Natural killer cell (primary cell): Measurements from ENCODE around the gene KIAA1958. TPM values are rescaled to one million over a fixed set of nuclear protein-coding genes. Genes with fewer than 3 reads are reported as not detected.

Source experiments
- ATAC-seq, 3 donors: fragments of 150-1000 bp in 2 of 3; fragments of 200-7000 bp in 1 of 3; cut with Tn5 transposase; 1 replicate in 1 of 3; 2 replicates in 2 of 3; pipeline ENCODE4 v1.10.0; 2021; ENCODE audit warnings: mild to moderate bottlenecking in 2 of 3, moderate library complexity in 2 of 3
- DNase-seq, 2 donors: peaks; one replicate each; pipeline versions ENCODE4 v3.0.0 to v3.0.0-alpha.2; 2013 to 2021; ENCODE audit warnings: mixed read lengths in 1 of 2
- H3K27ac ChIP-seq: one replicate; pipeline ENCODE4 v1.5.1; 2013; ENCODE audit warnings: mild to moderate bottlenecking, low read length
- H3K27me3 ChIP-seq: one replicate; pipeline ENCODE4 v1.6.1; 2013; ENCODE audit warnings: low read length; ENCODE audit not compliant: control insufficient read depth, insufficient read depth
- H3K36me3 ChIP-seq: one replicate; pipeline ENCODE4 v1.6.1; 2013; ENCODE audit warnings: low read length; ENCODE audit not compliant: control insufficient read depth, insufficient read depth
- H3K4me1 ChIP-seq: one replicate; pipeline ENCODE4 v1.6.1; 2013; ENCODE audit warnings: low read length; ENCODE audit not compliant: control insufficient read depth, insufficient read depth
- H3K4me3 ChIP-seq: one replicate; pipeline ENCODE4 v1.5.1; 2013; ENCODE audit warnings: low read length
- H3K9me3 ChIP-seq: one replicate; pipeline ENCODE4 v1.6.1; 2013; ENCODE audit warnings: low read length; ENCODE audit not compliant: control insufficient read depth, insufficient read depth
- H3K27ac Mint-ChIP-seq, 2 donors: one replicate each; pipeline ENCODE4 v1.8.0; 2022; ENCODE audit warnings: mild to moderate bottlenecking in 2 of 2, mixed read lengths in 2 of 2, moderate library complexity in 1 of 2
- H3K27me3 Mint-ChIP-seq, 2 donors: one replicate each; pipeline ENCODE4 v1.8.0; 2022; ENCODE audit warnings: low read depth in 2 of 2, mixed read lengths in 2 of 2
- H3K36me3 Mint-ChIP-seq: one replicate; pipeline ENCODE4 v1.8.0; 2022; ENCODE audit warnings: mixed read lengths
- H3K4me1 Mint-ChIP-seq, 2 donors: one replicate each; pipeline ENCODE4 v1.8.0; 2022; ENCODE audit warnings: mixed read lengths in 2 of 2
- H3K4me3 Mint-ChIP-seq: one replicate; pipeline ENCODE4 v1.8.0; 2022; ENCODE audit warnings: mild to moderate bottlenecking, moderate library complexity, mixed read lengths
- H3K9me3 Mint-ChIP-seq, 2 donors: one replicate each; pipeline ENCODE4 v1.8.0; 2022; ENCODE audit warnings: mixed read lengths in 2 of 2
- WGBS: methylation state at CpG from one replicate; pipeline ENCODE4 v1.1.7; 2013; ENCODE audit warnings: missing lambda C conversion rate; ENCODE audit not compliant: insufficient coverage; 5-methylcytosine and 5-hydroxymethylcytosine counted together
- intact Hi-C: fragments of 100-400 bp; cut with micrococcal nuclease; formaldehyde crosslinking; loops from one replicate; pipeline ENCODE4 v1.14.2; 2022
- total RNA-seq, 4 donors: library from RNA; stranded (reverse); fragments of 120-200 nt in 1 of 4; gene quantifications; one replicate each; pipeline versions ENCODE4 v1.2.3 to v1.2.4, GENCODE V29; 2013 to 2022
- TF ChIP-seq, protein P1 (sequence below): fragments of 200-600 bp; IDR thresholded peaks from one replicate; pipeline ENCODE4 v1.8.0; 2022; ENCODE audit warnings: antibody characterized with exemption

The KIAA1958 gene
- total RNA-seq, 3 donors from 2014 or later (not counting 1 experiment from before 2014, with no cell fraction given): 5.4 to 6.1 (median 5.5) TPM

DNA sequence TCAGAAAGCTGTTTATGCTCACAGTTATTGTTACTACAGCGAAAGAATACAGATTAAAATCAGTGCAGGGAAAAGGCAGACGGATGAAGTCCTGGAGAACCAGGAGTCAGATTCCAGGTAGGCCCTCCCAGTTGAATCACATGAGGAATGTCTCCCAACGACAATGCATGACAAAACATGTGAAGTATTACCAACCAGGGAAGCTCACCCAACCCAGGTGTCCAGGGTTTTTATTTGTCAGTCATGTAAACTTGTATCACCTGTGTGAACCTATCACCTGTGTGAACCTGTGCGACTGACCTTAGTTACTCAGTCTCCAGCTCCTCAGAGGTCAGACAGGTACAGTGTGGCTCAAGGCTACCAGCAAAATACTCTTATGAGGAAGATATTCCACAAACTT, 63.9 kb downstream of the KIAA1958 start:
- no peaks in the 10 kb centered on the region for H3K9me3 ChIP-seq
- Mint-ChIP-seq H3K9me3 (no peaks in the 10 kb centered on the region), H3K27me3 (no peaks in the 10 kb centered on the region), H3K4me3 (no peak overlapping the region), H3K4me1 (peaks cover 32% of the 10 kb centered on the region in 2 donors), H3K27ac (no peak overlapping the region), H3K36me3 (no peaks in the 10 kb centered on the region)
- ATAC-seq (no peak), DNase-seq (no peak)
- TF ChIP-seq, protein P1, sequence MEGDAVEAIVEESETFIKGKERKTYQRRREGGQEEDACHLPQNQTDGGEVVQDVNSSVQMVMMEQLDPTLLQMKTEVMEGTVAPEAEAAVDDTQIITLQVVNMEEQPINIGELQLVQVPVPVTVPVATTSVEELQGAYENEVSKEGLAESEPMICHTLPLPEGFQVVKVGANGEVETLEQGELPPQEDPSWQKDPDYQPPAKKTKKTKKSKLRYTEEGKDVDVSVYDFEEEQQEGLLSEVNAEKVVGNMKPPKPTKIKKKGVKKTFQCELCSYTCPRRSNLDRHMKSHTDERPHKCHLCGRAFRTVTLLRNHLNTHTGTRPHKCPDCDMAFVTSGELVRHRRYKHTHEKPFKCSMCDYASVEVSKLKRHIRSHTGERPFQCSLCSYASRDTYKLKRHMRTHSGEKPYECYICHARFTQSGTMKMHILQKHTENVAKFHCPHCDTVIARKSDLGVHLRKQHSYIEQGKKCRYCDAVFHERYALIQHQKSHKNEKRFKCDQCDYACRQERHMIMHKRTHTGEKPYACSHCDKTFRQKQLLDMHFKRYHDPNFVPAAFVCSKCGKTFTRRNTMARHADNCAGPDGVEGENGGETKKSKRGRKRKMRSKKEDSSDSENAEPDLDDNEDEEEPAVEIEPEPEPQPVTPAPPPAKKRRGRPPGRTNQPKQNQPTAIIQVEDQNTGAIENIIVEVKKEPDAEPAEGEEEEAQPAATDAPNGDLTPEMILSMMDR: no peak
- H3K27me3 ChIP-seq: no peaks in the 10 kb centered on the region
- intact Hi-C loops: no loop called here
- peaks cover 8% of the 10 kb centered on the region for H3K4me1 ChIP-seq
- WGBS: 93% methylated on average over 4 of the region's 4 CpGs
- no peak overlapping the region for H3K4me3 ChIP-seq
- H3K27ac ChIP-seq: no peak overlapping the region
- H3K36me3 ChIP-seq: no peaks in the 10 kb centered on the region

DNA sequence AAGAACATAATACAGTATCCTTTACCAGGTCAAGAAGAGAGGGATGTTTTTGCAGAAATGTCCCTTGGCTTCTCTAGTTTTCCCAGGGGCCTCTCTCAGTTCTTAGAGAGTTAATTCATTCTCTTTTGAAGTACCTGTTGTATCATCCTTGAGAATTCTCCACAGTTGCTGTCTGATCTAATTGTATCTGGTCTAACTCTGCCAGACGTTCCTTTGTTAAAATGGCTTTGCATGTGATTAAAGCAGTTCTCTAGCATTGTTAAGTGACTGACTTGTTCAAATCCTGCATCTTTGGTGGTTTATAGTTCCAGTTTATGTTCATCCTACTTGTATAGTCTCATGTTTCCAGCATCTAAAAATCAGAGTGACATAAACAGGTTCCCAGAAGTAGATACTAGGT, 65.0 kb downstream of the KIAA1958 start:
- no peaks in the 10 kb centered on the region for H3K36me3 ChIP-seq
- H3K9me3 ChIP-seq: no peaks in the 10 kb centered on the region
- peaks cover 3% of the 10 kb centered on the region for H3K4me1 ChIP-seq
- ATAC-seq: no peak
- Mint-ChIP-seq H3K4me1 (peaks cover 21 to 28% of the 10 kb centered on the region in 2 donors), H3K27me3 (no peaks in the 10 kb centered on the region), H3K36me3 (no peaks in the 10 kb centered on the region), H3K9me3 (no peaks in the 10 kb centered on the region), H3K27ac (no peak overlapping the region), H3K4me3 (no peak overlapping the region)
- intact Hi-C loops: no loop called here
- 96% methylated on average over 1 of the region's 1 CpG for WGBS
- H3K27ac ChIP-seq: no peak overlapping the region
- H3K27me3 ChIP-seq: no peaks in the 10 kb centered on the region
- DNase-seq: no peak
- no peak overlapping the region for H3K4me3 ChIP-seq
- TF ChIP-seq, protein P1: no peak

DNA sequence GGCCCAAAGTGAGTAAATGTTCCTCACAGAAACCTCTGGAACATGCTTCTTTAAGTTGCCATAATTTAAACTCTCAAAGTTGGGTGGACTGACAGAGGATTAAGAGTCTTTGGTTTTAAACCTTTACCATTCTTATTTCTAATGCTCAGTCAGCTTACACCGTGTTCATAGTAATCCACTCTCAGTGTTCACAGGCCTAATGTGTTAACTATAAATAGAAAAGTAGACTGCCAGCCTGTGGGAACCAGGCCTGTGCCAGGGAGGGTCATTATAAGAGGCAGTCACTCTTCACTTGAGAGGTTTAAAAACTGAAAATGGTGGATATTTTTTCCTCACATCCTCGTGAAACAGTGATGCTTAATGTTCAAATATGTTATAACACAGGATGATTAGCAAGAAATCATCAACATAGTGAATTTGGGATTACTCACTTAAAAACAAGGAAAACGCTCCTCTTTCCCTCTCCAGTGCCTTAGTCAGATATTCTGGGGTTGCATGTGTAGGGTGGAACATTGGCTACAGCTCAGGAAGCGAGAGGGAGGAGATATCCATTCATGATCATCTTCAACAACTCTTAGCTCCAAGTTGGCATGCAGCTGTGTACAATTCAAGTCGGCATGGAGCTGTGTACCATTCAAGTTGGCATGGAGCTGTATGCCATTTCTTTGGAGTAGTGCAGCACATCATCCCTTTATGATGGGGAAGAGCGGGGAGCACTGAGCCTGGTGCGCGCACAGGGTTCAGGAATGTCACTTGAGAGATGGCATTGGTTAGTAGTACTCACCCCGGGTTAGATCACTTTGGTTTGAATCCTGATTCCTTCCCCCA, 65.8 kb downstream of the KIAA1958 start:
- Histone ChIP-seq H3K27me3 (no peaks in the 10 kb centered on the region), H3K36me3 (no peaks in the 10 kb centered on the region), H3K4me1 (no peaks in the 10 kb centered on the region), H3K27ac (no peak overlapping the region), H3K4me3 (no peak overlapping the region), H3K9me3 (no peaks in the 10 kb centered on the region)
- no peaks in the 10 kb centered on the region for H3K36me3 Mint-ChIP-seq
- WGBS: 81% methylated on average over 6 of the region's 9 CpGs
- TF ChIP-seq, protein P1: no peak
- H3K27me3 Mint-ChIP-seq: no peaks in the 10 kb centered on the region
- DNase-seq: no peak
- peaks cover 18 to 25% of the 10 kb centered on the region in 2 donors for H3K4me1 Mint-ChIP-seq
- no peaks in the 10 kb centered on the region for H3K9me3 Mint-ChIP-seq
- no peak overlapping the region for H3K4me3 Mint-ChIP-seq
- no peak for ATAC-seq
- intact Hi-C loops: no loop called here
- no peak overlapping the region for H3K27ac Mint-ChIP-seq
